Loucy (cell line): ENCODE results near the gene MDGA2.

Source experiments
- H2AFZ ChIP-seq: fragments of 200-600 bp; sonication (generic); 2 replicates; pipeline ENCODE4 v1.6.0; 2016; ENCODE audit warnings: antibody characterized with exemption, mild to moderate bottlenecking, low read length, moderate library complexity
- H3F3A ChIP-seq: fragments of 200-600 bp; 2 replicates; pipeline ENCODE4 v1.6.0; 2016; ENCODE audit warnings: antibody characterized with exemption, low read depth, mild to moderate bottlenecking
- H3K27me3 ChIP-seq: fragments of 200-600 bp; sonication (generic); 2 replicates; pipeline ENCODE4 v1.6.1; 2014; ENCODE audit warnings: low read length, mild to moderate bottlenecking; ENCODE audit not compliant: insufficient read depth, poor library complexity, severe bottlenecking
- H3K36me3 ChIP-seq: fragments of 200-600 bp; sonication (generic); 2 replicates; pipeline ENCODE4 v1.6.1; 2016; ENCODE audit warnings: low read length; ENCODE audit not compliant: insufficient read depth
- H3K4me1 ChIP-seq: fragments of 200-600 bp; sonication (generic); 2 replicates; pipeline ENCODE4 v1.5.1; 2014; ENCODE audit warnings: low read length, mild to moderate bottlenecking; ENCODE audit not compliant: insufficient read depth, poor library complexity, severe bottlenecking
- H3K4me2 ChIP-seq: fragments of 200-600 bp; sonication (generic); 2 replicates; pipeline ENCODE4 v1.6.0; 2014; ENCODE audit warnings: antibody characterized with exemption, low read length, low read depth, mild to moderate bottlenecking; ENCODE audit not compliant: poor library complexity, severe bottlenecking
- H3K4me3 ChIP-seq: fragments of 200-600 bp; sonication (generic); 2 replicates; pipeline ENCODE4 v1.5.1; 2014; ENCODE audit warnings: low read length, mild to moderate bottlenecking, mixed read lengths; ENCODE audit not compliant: poor library complexity, severe bottlenecking
- H3K79me2 ChIP-seq: fragments of 200-600 bp; sonication (generic); 2 replicates; pipeline ENCODE4 v1.6.1; 2014; ENCODE audit warnings: low read length; ENCODE audit not compliant: insufficient read depth
- H3K9ac ChIP-seq: fragments of 200-600 bp; sonication (generic); 2 replicates; pipeline ENCODE4 v1.6.0; 2014; ENCODE audit warnings: mild to moderate bottlenecking, low read depth, low read length, moderate library complexity; ENCODE audit not compliant: poor library complexity, severe bottlenecking
- H3K9me2 ChIP-seq: fragments of 200-600 bp; sonication (generic); replicated peaks from 2 replicates; pipeline ENCODE4 v1.6.1; 2016; ENCODE audit warnings: low read depth, low read length, mixed read lengths
- H3K9me3 ChIP-seq: fragments of 200-600 bp; sonication (generic); 2 replicates; pipeline ENCODE4 v1.6.1; 2014; ENCODE audit warnings: mild to moderate bottlenecking, antibody characterized with exemption, low read length, low read depth; ENCODE audit not compliant: insufficient read depth
- H4K20me1 ChIP-seq: fragments of 200-600 bp; sonication (generic); 2 replicates; pipeline ENCODE4 v1.6.0; 2014; ENCODE audit warnings: antibody characterized with exemption, low read length, mild to moderate bottlenecking; ENCODE audit not compliant: insufficient read depth, poor library complexity, severe bottlenecking
- CTCF ChIP-seq: fragments of 200-600 bp; sonication (generic); conservative IDR thresholded peaks from 2 replicates; pipeline ENCODE4 v1.5.1; 2014; ENCODE audit warnings: mild to moderate bottlenecking, antibody characterized with exemption, low read length
- EZH2phosphoT487 ChIP-seq: fragments of 200-600 bp; IDR thresholded peaks from 2 replicates; pipeline ENCODE4 v1.6.1; 2018; ENCODE audit warnings: antibody characterized with exemption, mild to moderate bottlenecking, moderate library complexity, borderline replicate concordance

The MDGA2 gene

GRCh38 chr14:47040550-47040949 lies 634.9 kb downstream of the MDGA2 start:
- Histone ChIP-seq H3K4me2 (no peak overlapping the region), H3F3A (no peaks in the 10 kb centered on the region), H3K27me3 (no peaks in the 10 kb centered on the region), H3K4me1 (no peaks in the 10 kb centered on the region), H2AFZ (no peak overlapping the region), H4K20me1 (no peaks in the 10 kb centered on the region), H3K9me3 (no peaks in the 10 kb centered on the region), H3K36me3 (no peaks in the 10 kb centered on the region), H3K79me2 (no peaks in the 10 kb centered on the region), H3K9ac (no peak overlapping the region), H3K9me2 (no peaks in the 10 kb centered on the region), H3K4me3 (no peak overlapping the region)
- TF ChIP-seq EZH2phosphoT487 (no peak), CTCF (no peak; the same call in 1 of the 2 replicates)

- Histone ChIP-seq H3K4me3 (no peak overlapping the region), H3K9ac (no peak overlapping the region), H4K20me1 (no peaks in the 10 kb centered on the region), H3K4me2 (no peak overlapping the region), H3K4me1 (no peaks in the 10 kb centered on the region), H3K9me3 (no peaks in the 10 kb centered on the region), H3K9me2 (no peaks in the 10 kb centered on the region), H2AFZ (no peak overlapping the region), H3K79me2 (no peaks in the 10 kb centered on the region), H3K27me3 (no peaks in the 10 kb centered on the region), H3F3A (no peaks in the 10 kb centered on the region), H3K36me3 (no peaks in the 10 kb centered on the region)
- no peak for TF ChIP-seq CTCF
- no peak for TF ChIP-seq EZH2phosphoT487
These were observed 636.1 kb downstream of the MDGA2 start for GRCh38 chr14:47039336-47039735.

- no peaks in the 10 kb centered on the region for H3K79me2 ChIP-seq
- H3F3A ChIP-seq = no peaks in the 10 kb centered on the region
- TF ChIP-seq CTCF (no peak), EZH2phosphoT487 (no peak)
- no peaks in the 10 kb centered on the region for H3K9me3 ChIP-seq
- no peaks in the 10 kb centered on the region for H3K9me2 ChIP-seq
- no peak overlapping the region for H2AFZ ChIP-seq
- H3K4me2 ChIP-seq = no peak overlapping the region
- H3K9ac ChIP-seq = no peak overlapping the region
- no peaks in the 10 kb centered on the region for H3K4me1 ChIP-seq
- H3K27me3 ChIP-seq = no peaks in the 10 kb centered on the region
- no peak overlapping the region for H3K4me3 ChIP-seq
- H3K36me3 ChIP-seq = no peaks in the 10 kb centered on the region
- no peaks in the 10 kb centered on the region for H4K20me1 ChIP-seq
These were observed 652.7 kb downstream of the MDGA2 start for GRCh38 chr14:47022721-47023120.
